HG03575 (cell line): ENCODE data around the gene PITPNC1.
"Not testable (repeated sequence)": the region's sequence is repeated elsewhere in the genome, so short reads cannot be mapped to it uniquely, and the experiment has no call there.

ENCODE experiments used
- ATAC-seq: cut with Tn5 transposase; IDR thresholded peaks from one replicate; pipeline ENCODE4 v1.9.1; 2021; ENCODE audit not compliant: unreplicated experiment, insufficient number of reproducible peaks, low FRiP score; ENCODE audit errors: extremely low read depth

Gene PITPNC1

DNA sequence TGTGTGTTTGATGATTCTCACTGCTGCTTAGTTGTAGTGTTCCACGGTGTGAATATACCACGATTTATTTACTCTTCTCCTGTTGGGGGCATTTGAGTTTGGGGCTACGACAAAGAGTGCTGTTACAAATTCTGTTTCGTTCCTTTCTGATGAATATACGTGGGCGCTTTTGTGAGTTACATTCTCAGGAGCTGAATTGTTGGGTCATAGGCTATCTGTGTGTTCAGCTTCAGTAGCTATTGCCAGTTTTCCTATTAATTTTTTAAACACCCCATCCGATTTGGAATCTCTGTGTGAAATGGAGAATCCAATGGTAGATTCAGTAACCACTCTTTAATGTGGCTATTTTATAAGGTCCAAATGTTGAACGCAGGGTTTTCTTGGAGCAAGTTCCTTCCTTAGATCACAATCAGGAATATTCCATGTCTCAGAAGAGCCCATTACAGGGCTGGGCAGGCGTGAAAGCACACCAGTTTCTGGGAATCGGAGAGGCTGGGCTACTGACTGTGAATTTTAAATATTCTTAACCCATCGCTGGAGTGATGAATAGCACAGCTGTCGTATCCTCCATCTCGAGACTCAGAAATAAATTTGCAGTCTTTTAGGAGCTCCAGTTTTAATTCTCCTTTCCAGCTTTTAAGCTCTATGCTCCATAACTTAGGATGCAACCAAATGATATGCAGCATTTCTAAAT, 115.9 kb downstream of the PITPNC1 start:
- no peak for ATAC-seq

- ATAC-seq: no peak
These were observed 116.7 kb downstream of the PITPNC1 start for GRCh38 chr17:67493812-67494211.

GRCh38 chr17:67495534-67495933, 118.5 kb downstream of the PITPNC1 start:
- ATAC-seq: not testable (repeated sequence)

DNA sequence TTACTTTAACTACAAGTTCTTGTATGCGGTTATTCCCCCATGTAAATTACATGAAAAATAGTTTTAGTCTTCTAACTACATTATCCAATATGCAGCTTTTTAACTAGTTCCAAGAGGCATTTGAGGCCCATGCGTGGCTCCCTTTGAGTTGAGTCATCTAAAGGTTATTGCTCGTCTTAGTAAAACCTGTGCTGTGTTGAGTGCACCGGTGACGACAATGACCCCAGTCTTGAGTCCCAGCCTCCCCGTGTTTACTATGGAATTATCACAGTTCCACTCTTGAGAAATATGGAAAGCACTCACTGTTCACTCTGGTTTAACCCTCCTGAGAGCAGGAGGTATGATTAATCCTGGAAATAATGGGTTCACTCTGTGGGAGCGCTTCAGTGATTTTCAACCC, 119.2 kb downstream of the PITPNC1 start:
- ATAC-seq: no peak

- no peak for ATAC-seq
These were observed 122.6 kb downstream of the PITPNC1 start for GRCh38 chr17:67499685-67500084.

DNA sequence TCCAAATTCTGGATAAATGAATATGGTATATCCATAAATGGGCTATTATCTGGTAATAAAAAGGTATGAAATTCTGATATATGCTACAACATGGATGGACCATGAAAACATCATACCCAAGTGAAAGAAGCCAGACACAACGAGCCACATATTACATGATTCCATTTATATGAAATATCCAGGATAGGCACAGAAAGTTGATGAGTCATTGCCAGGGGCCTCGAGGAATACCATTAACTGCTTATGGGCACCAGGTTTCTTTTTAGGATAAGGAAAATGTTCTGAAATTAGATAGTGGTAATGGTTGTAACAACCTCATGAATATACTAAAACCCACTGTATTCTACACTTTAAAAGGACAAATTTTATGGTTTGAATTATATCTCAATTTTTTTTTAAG, 123.2 kb downstream of the PITPNC1 start:
- ATAC-seq: no peak

DNA sequence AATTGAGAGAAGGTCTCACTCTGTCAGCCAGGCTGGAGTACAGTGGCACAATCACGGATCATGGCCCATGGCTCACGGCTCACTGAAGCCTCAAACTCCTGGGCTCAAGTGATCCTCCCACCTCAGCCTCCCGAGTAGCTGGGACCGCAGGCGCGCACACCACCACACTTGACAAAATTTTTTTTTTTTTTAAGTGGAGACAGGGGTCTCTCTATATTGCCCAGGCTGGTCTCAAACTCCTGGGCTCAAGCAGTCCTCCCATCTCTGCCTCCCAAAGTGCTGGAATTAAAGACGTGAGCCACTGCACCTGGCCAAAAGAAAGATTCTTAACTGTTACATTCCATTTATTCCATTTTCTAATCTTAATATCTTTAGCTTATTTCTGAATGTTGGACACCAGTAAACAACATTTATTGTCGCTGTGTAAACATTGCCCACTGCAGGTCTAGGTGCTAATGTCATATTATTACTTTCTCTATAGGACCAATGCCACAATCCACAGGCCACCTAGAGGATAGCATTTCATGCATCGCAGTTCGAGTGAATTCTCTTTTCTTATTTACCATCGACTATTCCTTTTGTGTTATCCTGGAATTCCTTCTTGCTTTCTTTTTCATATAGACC, 123.7 kb downstream of the PITPNC1 start:
- ATAC-seq: no peak

GRCh38 chr17:67502151-67502550, 125.1 kb downstream of the PITPNC1 start:
- ATAC-seq: no peak

GRCh38 chr17:67503184-67503583, 126.1 kb downstream of the PITPNC1 start:
- ATAC-seq: no peak

- ATAC-seq: no peak
These were observed 126.7 kb downstream of the PITPNC1 start for GRCh38 chr17:67503739-67504138.

DNA sequence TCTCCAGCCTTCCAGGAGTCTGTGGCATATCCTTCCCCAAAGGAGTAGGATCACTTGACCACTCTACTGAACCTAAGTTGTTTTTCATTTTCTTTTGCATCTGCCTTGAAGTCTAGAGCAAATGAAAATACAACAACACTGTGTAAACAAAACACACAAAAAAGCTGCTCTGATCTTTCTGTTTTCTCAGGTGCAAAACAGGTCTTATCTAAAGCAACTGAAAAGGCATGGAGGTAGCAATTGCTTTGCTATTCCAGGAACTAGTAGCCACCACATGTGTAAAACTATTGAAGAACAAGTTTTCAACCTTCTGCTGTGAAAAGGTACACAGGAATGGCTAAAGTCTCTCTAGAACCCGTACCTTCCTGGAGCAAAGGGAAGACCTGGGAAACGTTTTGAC, 127.1 kb downstream of the PITPNC1 start:
- no peak for ATAC-seq

- no peak for ATAC-seq
These were observed 129.9 kb downstream of the PITPNC1 start for GRCh38 chr17:67506966-67507365.

GRCh38 chr17:67509390-67510287, 132.6 kb downstream of the PITPNC1 start:
- no peak for ATAC-seq

- ATAC-seq: no peak
These were observed 133.9 kb downstream of the PITPNC1 start for GRCh38 chr17:67511012-67511411.

DNA sequence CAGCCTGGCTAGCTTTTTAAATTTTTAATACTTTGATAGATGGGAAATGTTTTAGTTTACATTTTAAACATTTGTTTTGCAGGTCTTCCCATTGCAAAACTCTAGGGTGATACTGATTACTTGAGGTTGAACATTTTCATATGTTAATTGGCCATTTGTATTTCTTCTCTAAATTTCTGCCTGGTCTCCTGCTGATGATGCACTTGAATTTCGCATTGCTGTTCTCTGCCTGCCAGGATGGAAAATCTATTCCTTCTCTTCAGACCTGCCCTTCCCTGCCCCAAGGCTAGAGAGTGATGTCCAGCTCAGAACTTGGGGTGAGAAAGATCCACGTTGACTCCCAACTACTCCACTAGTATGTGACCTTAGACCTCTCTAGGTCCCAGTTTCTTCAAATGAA, 134.7 kb downstream of the PITPNC1 start:
- ATAC-seq: no peak

GRCh38 chr17:67514998-67515397, 137.9 kb downstream of the PITPNC1 start:
- ATAC-seq: no peak

- no peak for ATAC-seq
These were observed 138.5 kb downstream of the PITPNC1 start for GRCh38 chr17:67515490-67516083.

DNA sequence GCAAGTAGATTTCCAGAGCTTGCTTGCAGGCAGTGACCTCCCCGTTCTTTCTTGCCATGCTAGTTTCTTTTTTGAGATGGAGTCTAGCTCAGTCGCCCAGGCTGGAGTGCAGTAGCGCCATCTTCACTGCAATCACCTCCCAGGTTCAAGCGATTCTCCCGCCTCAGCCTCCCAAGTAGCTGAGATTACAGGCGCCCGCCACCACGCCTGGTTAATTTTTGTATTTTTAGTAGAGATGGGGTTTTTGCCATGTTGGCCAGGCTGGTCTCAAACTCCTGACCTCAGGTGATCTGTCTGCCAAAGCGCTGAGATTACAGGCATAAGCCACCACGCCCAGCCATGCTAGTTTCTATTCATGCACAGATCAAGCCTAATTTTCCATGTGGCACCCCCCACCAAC, 139.5 kb downstream of the PITPNC1 start:
- ATAC-seq: not testable (repeated sequence)

DNA sequence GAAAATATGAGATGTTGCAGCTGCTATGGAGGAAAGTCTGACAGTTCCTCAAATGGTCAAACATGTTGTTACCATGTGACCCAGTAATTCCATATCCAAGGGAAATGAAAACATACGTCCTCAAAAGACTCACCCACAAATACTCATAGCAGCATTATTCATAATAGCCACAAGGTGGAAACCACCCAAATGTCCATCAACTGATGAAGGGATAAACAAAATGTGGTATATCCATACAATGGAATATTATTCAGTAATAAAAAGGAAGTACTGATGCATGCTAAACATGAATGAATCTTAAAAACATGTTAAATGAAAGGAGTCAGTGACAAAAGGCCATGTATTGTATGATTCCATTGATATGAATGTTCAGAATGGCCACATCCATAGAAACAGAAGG, 140.2 kb downstream of the PITPNC1 start:
- no peak for ATAC-seq

DNA sequence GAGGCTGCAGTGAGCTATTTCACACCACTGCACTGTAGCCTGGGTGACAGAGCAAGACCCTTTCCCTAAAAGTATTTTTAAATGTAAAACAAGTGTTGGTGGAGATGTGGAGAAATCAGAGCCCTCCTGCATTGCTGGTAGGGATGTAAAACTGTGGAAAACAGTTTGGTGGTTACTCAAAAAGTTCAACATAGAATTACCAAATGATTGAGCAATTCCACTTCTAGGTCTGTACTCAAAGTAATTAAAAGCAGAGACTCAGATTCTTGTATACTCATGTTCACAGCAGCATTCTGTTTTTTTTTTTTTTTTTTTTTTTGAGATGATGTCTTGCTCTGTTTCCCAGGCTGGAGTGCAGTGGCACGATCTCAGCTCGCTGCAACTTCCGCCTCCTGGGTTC, 141.8 kb downstream of the PITPNC1 start:
- ATAC-seq: no peak
